Measurements from ENCODE around the gene RNF223.

The RNF223 gene

DNA sequence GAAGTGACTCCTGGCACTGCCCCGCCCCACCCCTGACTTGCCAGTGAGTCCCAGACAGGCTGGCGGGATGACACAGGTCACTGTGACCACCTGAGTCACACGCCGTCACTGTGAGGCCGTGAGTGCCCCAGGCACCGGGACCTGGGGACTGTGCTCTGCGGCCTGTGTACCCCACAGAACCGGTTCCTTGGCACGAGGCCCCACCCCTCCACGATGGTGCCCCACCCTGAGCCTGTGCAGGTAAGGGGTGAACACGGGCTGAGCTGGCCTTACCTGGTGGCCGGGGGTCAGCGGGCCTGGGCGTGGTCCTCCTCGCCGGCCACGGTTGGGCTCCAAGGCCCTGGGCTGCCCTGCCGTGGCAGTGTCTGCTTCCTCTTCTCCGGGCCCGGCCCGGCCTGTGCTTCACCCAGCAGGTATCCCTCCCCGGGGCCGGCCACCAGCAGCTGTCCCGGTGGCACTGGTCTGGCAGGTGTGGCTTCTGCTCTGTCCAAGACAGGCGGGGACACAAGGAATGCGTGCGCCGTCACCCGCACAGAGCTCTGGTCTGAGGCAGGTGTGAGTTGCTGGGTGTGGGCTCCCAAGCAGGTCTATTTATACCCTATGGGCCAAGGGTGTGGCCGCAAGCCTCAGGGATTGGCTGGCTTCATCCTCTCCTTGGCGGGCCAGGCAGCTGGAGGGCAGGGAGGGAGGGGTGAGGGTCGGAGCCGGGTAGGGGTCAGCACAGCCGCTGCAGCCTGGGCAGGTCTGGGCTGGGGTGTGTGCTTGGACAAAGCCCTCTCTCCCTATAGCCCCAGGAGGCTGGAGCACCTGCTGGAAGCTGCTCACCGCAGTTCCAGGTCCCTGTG lies at the start of gene RNF223:
Gene RNF223, minus strand, starts transcription at position 564 of the 845 bp plus-strand sequence. CDS start 1,740 bp downstream, outside the sequence.
- no peak for DNase-seq

DNA sequence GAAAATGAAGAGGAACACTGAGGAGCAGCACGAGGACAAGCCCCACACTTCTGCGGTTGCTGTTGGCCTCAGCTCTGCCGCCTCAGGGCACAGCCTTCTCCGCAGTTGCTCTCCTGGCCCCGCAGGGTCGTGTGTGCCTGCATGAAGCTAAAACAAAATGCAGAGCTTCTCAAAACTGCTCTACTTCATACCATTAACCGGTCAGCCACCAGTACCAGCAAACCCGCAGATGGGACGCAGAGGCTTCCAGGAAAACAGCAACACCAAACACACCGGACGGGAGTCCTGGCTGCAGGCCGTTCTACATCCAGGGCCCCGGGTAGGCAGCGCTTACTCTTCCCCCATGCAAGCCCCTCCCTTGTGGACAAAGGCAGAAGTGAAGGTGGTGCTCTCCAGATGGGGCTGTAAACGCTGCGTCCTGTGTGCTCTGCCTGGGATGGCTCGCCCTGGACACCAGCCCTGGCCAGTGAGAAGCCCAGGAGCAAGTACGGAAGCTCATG lies 48.9 kb upstream of the RNF223 start:
- no peak for DNase-seq

DNA sequence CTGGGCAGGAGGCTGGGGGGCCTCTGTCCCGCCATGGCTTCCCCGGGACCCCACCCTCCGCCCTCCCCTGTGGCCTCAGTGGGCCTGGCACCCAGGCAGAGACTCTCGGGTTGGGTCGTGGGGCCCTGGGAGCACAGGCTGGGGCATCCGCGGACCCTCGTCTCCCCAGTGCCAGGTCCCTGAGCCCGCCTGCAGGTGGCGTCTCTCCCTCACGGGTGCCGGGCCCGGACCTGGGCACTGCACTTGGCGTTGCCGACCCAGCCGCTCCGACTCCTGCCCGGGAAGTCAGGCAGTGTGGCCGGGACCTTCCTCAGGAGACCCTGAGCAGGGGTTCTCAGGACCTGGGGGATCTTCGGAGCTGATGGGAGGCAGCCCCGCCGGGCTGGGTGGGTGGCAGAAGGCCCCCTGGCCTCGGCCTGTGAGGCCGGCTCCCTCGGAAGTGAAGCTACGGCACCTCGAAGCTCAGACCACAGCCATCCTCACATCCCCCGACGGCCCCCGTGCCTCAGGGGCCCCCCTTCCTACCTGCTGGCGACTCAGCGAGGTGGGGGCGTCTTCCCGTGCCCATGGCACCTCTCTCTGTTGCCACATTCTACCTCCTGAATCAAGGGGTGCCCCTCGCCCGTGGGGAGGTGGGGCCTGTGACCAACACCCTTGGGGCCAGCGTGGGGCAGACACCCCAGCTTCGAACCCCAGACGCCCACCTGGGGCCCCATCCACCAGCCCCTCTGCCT lies 48.1 kb upstream of the RNF223 start:
- peak; percentile 88 for DNase-seq

DNA sequence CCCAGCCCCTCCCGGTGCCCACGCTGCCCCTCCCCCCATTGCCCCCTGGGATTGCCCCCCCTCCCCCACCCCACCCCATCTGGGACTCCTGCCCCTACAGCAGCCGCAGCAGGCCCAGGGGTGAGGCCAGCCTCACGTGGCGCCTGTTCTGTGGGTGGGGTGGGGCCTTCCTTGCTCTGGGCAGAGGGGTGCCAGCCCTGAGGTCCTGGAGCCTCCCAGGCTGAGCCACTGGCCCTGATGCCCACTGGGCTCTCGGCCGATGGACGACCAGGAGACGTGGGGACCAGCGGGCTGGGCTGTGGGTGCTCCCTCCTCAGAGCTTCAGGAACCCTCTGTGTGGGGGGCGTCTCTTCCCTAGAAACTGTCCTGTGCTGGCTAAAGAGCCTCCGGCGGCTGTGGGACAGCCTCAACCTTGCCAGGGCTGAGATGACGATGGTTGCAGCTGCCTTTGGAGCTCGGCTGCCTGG lies 47.5 kb upstream of the RNF223 start:
- no peak for DNase-seq

DNA sequence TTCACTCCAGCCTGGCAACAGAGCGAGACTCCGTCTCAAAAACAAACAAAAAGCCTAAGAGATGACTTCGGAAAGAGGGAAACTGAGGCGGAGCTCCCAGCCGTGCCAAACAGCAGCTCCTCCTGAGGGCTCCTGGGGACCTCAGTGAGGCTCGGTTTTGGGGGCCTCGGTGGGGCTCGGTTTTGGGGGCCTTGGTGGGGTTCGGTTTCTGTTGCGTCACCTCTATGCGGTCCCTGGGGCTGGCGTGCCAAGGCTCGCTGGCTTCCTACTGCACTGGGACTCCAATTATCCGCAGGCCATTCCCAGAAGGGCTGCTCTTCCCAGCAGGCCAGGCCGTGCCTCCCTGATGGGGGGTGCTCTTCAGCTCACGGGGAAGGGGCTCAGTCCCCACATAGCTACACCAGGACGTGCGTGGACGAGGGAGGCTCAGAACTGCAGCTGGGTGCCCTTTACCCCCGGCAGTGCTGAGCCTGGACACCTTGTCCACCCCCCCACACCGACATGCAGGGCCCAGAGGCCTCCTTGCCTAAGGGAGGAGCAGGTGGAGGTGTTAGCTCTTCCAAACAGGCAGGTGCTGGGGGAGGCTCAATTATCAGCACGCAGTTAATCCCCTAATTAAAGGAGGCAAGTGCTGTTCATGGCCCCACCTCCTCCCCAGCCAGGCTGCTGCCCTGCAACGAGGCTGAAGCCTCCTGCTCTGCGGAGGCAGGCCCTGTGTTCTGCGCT lies 46.9 kb upstream of the RNF223 start:
- DNase-seq: no peak

DNA sequence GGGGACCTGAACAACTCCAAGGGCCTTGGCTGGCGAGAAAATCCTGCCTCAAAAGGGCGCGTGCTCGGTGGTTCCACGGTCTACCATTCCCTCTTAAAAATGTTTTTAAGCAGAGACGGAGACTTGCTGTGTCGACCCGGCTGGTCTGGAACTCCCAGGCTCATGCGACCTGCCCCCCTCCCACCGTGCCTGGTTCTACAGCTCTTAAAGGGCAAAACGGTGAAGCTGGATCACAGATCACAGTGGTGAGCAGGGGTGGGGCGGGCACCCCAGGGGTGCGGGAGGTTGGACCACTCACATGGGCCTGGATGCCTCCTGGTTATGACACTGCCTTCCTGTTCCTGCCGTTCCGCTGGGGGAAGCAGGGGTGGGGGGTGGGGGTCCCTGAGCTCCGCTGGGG lies 46.0 kb upstream of the RNF223 start:
- DNase-seq: no peak

DNA sequence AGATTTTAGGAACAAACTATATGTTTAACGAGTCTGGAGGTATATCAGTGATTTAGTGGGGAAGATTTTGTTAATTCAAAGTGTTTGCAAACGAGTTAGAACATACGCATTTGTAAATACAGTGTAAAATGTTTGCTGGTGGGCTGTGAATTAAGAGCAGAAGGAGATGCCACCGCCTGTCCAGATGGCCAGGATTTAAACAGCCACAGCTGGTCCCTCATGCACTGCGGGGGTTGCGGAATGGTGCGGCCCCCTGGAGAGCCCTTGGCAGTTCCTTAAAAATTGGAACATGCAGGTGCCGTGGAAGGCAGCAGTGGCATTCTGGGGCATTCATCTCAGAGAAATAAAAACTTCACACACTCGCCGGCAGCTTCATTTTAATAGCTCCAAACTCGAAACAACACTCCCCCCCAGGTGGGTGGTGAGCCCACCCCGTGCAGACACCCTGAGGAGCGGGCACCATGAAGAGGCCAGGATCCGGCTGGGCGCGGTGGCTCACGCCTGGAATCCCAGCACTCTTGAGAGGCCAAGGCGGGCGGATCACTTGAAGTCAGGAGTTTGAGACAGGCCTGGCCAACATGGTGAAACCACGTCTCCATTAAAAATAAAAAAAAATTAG lies 45.3 kb upstream of the RNF223 start:
- DNase-seq: no peak

DNA sequence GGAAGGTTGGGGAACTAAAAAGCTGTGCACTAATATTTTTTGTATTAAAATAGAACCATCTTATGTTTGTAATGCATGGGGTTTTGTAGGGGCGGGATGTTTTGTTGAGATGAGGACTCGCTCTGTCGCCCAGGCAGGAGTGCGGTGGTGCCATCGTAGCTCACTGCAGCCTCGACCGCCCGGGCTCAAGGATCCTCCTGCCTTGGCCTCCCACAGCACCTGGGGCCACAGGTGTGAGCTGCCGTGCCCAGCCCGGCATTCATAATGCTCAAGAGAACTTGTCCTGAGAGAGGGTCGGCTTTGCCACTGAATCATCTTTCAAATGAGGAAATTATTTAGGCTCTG lies 44.7 kb upstream of the RNF223 start:
- DNase-seq: no peak

DNA sequence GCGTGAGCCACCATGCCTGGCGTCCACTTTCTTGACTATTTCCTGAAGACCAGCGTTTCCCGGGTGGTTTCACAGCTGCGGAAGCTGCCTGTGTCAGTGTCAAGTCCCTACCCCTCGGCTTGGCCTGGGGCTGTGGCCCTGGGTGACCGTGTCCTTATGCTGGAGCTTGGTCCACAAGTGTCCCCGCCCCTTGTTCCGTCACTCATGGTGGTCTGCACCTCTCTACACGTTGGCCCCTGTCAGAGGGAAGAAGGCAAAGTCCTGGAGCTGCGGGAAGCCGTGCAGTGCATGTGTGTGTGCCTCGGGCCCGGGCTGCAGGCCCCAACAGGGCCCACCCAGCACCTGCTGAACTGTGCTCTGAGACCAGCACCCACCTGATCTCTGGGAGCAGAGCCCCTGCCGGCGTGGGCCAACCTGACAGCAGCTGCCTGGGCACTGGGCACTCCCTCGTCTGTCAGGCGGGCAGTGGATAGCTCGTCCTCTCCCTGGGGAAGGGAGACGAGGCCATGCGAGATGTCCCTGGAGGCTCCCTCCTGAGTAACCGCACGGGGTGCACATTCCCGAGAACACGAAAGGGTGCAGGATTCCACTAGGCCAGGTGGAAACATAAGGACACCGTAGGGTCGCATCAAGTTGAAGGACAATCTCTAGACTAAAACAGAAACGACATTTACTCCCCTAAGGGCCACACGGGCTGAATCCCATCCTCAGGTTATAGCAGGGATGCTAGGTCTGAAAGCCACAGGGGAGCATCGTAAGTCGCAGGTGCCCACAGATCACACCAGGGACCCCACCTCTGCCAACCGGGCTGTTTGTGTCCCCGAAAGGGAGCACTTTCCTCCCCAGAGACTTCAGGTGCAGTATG lies 44.1 kb upstream of the RNF223 start:
- DNase-seq: no peak

DNA sequence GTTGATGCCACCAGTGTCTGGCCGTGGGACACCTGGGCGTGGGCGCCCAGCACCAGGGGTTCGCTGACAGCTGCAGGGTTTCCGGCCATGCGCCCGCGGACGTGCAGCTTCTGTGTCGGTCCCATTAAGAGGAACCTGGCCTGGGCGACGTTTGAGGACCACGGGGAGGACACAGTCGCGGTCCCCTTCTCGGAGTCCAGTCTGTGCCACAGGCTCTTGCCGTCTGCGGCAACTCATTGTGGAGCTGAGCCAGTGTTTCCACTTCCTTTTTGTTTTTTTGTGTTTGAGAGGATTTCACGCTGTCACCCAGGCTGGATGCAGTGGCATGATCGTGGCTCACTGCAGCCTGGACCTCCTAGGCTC lies 43.3 kb upstream of the RNF223 start:
- no peak for DNase-seq

DNA sequence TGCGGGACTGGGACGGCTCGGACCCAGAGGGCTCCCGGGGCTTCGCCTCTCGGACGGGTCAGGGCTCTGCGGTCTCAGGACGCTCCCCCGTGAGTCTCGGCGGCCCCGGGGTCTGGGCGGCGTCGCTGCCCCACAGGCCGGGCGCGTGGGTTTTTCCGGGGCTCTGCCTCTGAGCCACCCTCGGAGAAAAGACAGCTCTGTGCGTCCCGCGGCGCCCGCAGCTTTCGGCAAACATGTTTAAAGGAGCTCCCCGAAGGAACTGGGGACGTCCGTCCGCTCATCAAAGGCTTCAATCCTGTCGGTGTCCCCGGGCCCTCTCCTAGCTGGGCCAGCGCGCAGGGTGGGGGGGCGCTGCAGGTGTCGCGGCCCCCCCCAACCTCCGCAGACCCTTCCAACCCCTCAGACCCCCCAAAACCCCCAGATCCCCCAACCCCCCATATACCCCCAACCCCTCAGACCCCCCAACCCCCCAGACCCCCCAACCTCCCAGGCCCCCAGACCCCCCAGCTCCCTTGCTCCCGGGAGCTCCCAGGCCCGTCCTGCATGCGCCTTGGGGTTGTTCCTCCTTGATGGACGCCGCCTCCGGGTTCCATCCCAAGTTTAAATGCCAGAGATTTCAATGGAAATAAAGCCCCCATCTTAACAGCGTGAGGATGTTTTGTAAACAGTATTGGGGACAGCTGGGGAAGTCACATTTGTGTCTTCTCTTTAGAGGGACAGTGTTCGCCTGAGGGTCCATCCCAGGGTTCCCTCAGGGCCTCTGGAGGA lies 42.8 kb upstream of the RNF223 start:
- peak; percentile 39 for DNase-seq

DNA sequence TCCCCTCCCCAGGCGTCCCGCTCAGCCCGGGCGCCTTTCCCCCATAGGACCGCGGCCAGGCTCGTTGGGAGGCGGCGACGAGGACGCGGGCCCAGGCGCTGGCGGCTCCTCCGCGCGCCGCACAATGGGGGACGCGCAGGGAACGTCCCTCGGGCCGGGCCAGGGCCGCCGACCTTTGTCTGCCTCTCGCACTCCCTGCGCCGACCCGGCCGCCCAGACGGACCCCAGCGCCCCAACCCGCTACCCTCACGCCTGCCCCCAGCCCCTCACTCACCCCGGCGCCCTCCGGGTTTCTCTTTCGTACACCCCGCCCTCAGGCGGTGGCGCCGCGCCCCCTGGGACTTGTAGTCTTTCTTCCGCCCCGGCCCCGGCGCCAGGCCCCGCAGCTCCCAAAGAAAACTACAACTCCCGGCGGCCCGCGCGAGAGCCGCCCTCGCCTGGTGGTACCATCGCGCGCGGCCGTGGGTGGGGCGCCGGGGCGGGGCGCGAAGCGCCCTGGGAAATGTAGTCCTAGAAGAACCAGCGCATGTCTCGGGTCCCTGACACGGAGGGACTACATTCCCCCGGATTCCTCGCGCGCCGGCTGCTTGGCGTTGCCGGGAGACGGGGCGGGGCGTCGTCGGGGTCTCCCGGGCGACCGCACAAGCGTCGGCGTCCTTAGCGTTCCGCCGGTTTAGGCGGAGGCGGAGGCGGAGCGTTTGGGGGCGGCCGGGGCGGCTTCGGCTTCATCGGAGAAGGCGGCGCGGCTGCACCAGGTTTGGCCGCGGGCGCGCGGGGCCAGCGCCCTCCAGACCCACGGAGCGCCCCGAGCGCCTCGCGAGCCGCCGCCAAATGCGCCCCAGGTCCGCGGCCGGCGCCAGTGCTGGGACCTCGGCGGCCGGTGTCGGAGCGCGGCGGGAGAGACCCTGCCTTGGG lies 41.9 kb upstream of the RNF223 start, which contains the start of gene C1orf159:
Gene C1orf159, minus strand, starts transcription at position 304 of the 915 bp plus-strand sequence. CDS start 24,546 bp downstream, outside the sequence.
- DNase-seq: peak; percentile 98

DNA sequence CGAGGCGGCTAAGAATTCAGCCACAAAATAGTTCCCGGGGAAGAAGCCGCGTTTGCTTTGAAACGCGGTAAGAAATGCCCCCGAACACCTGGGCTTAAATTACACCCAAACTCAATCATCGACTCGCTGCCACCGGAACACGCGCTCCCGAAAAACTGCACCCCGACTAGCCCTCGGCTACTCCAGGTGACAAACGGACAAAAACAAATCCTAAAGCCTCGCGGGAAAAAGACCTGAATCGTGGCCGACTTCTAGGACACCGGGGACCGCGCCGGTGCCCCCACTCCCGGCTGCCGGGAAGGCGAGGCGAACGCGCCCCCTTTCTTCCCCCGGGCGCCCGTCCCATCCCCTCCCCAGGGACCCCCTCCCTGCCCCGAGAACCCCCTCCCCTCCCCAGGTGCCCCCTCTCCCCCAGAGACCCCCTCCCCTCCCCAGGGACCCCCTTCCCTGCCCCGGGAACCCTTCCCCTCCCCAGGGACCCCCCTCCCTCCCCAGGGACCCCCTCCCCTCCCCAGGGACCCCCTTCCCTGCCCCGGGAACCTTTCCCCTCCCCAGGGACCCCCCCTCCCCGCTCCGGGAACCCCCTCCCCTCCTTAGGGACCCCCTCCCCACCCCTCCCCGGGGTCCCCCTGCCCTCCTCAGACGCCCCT lies 41.2 kb upstream of the RNF223 start:
- no peak for DNase-seq

DNA sequence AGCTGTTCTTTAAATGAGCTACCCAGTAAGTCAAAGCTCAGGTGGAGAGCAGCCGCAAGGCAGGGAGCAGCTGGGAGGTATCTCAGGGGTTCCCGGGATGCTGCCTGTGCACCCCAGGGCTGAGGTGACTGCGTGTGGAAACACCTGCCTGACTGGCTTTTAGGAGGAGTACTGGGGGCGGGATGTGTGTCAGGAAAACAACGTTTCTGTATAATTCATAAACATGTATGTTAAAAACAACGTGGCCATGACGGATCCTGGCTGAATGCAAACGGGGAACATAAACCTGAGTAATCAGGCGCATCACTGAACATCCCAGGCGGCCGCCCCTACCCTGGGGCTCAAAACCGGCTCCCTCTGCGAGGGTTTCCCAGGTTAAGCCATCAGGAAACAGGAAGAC lies 40.3 kb upstream of the RNF223 start:
- no peak for DNase-seq

DNA sequence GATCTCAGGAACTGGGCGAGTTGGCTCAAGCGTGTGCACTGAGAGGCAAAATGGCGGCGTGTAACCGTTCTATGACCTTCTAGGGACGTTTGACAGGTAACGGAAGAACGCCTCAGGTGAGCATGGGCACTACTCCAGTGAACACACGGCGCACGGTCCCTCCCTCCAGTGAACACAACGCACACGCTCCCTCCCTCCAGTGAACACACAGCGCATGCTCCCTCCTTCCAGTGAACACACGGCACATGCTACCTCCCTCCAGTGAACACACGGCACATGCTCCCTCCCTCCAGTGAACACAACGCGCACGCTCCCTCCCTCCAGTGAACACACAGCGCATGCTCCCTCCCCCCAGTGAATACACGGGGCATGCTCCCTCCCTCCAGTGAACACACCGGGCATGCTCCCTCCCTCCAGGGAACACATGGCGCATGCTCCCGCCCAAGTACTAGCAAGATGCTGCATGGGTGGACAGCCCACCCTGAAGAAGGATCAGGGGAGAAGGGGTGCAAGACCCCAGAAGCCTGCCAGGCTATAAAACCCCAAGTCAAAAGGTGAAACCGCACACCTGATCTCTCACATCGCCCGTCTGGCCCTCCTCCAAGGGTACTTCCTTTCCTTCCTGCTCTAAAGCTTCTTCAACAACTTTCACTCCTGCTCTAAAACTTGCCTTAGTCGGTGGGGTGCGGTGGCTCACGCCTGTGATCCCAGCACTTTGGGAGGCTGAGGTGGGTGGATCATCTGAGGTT lies 38.3 kb upstream of the RNF223 start:
- DNase-seq: no peak

DNA sequence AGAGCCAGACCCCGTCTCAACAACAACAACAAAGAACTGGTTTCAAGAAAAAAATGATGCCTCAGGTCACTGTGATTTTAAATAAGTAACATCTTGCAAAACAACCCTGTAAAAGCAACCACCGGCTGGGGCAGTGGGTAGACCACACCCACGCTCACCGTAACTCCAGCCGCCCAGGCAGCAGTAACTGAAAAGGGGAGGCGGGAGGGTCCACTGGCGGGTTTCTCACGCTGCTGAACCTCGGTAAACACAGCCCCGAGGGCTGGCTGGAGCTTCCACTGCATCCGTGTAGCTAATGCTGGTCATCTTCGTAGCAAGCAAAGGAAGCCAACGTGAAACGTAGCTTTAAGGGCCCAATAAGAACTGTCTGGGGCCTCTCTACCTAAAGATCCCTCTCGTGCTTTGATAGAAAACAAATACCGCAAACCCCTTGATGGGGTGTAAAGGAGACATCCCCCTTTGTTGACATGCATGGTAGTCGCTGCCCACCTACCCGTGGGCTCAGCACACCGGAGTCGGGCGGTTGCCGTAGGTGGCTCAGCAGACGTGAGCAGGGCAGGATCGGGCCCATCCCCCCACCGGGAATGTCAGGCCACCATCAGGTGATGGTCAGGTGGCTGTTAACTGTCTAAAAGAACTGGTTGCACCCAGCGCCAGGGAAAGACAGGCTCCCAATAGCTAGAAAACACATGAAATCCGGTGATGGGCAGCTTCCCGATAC lies 37.6 kb upstream of the RNF223 start:
- no peak for DNase-seq

DNA sequence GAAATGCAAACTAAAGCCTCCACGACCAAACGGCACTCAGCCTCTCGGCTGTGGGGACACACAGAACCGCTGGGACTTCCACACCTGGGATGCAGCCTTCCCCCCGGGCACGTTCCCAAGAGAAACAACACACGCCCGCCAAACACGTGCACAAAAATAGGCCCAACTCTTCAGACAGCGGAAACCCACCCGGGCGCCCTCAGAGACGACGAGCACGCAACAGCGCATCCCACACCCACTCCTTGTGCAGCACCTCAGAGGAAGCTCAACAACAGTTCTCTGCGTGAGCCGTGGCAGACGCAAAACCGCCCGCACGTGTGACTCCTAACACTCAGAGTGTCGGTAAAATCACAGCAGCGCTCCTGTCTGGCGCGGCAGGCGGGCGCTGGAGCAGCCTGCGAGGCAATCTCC lies 36.5 kb upstream of the RNF223 start:
- no peak for DNase-seq

DNA sequence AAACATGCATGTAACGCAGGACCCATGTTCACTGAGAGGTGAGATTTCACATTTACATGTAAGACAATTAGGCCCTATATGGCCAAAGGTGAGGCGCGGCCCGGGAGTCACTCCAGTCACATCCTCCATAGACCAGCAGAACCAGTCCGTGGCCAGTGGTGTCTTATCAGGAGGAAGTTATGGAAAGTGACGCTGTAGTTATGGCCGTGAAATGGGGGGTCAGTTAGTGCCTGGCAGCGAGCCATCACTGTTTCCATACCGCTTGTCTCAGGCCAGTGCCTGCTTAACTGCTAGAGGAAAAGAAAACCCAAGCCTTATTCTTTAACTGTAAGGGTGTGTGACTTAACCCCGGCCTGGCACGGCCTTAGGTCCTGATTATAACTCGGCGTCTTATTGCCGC lies 35.6 kb upstream of the RNF223 start:
- DNase-seq: no peak

Measured in stimulated activated CD4-positive, alpha-beta T cell treated with anti-CD3 and anti-CD28 coated beads, Interleukin-4, amount 100 ng/mL, for 24 hours (primary cell).